H1 (cell line): ENCODE results near the gene MBNL2. TPM values are rescaled to one million over a fixed set of nuclear protein-coding genes. Genes with fewer than 3 reads are reported as not detected.

Experiments
- CHD2 ChIP-seq: IDR thresholded peaks from 2 replicates; pipeline ENCODE4 v1.6.1; 2012; ENCODE audit warnings: low read length, improper control_type of control experiment
- CREB1 ChIP-seq: IDR thresholded peaks from 2 replicates; pipeline ENCODE4 v1.6.1; 2012; ENCODE audit warnings: inconsistent platforms
- GABPA ChIP-seq: IDR thresholded peaks from 2 replicates; pipeline ENCODE4 v1.6.1; 2011; ENCODE audit warnings: mild to moderate bottlenecking, low read length, moderate library complexity, borderline replicate concordance; ENCODE audit not compliant: insufficient read depth
- NRF1 ChIP-seq: IDR thresholded peaks from 2 replicates; pipeline ENCODE4 v1.6.1; 2011; ENCODE audit warnings: mild to moderate bottlenecking, low read depth, low read length, improper control_type of control experiment
- POLR2AphosphoS5 ChIP-seq: IDR thresholded peaks from 2 replicates; pipeline ENCODE4 v1.6.1; 2011; ENCODE audit warnings: low read depth, low read length
- SAP30 ChIP-seq: fragments of 300-600 bp; sonication (generic); IDR thresholded peaks from 2 replicates; pipeline ENCODE4 v1.7.1; 2012; ENCODE audit warnings: low read length, moderate library complexity, mild to moderate bottlenecking, inconsistent platforms; ENCODE audit not compliant: insufficient read depth, insufficient replicate concordance
- SUZ12 ChIP-seq: fragments of 200-600 bp; sonication (generic); IDR thresholded peaks from 2 replicates; pipeline ENCODE4 v1.6.1; 2012; ENCODE audit warnings: mild to moderate bottlenecking, inconsistent platforms, low read length, moderate library complexity, mixed read lengths
- TAF1 ChIP-seq: IDR thresholded peaks from 2 replicates; pipeline ENCODE4 v1.6.1; 2011; ENCODE audit warnings: mild to moderate bottlenecking, low read depth, low read length
- polyA plus RNA-seq, 7 experiments: library from polyadenylated mRNA; depleted of rRNA in 3 of 7; stranded (reverse) in 5 of 7; unstranded in 2 of 7; fragments of >200 nt in 5 of 7; fragments of 200-250 nt in 2 of 7; gene quantifications; 1 replicate in 5 of 7; 2 replicates in 1 of 7; 4 replicates in 1 of 7; pipeline versions ENCODE4 v1.2.1 to v1.2.3, GENCODE V29; 2011 to 2013; ENCODE audit warnings: missing spikeins in 2 of 7, mixed read lengths in 2 of 7
- total RNA-seq: library from RNA; stranded (reverse); fragmentation: NEBNext Ultra II Directional; extraction: Animal tissue kit (Norgen Biotek cat#: 25700); gene quantifications from 2 replicates; pipeline ENCODE4 v1.2.1, GENCODE V29; 2021

MBNL2 gene
- total and polyA plus RNA-seq, 2 of the 8 experiments (the other 6 are each of a cell fraction or from before 2014, with no cell fraction given): 1.0 to 2.6 TPM

DNA sequence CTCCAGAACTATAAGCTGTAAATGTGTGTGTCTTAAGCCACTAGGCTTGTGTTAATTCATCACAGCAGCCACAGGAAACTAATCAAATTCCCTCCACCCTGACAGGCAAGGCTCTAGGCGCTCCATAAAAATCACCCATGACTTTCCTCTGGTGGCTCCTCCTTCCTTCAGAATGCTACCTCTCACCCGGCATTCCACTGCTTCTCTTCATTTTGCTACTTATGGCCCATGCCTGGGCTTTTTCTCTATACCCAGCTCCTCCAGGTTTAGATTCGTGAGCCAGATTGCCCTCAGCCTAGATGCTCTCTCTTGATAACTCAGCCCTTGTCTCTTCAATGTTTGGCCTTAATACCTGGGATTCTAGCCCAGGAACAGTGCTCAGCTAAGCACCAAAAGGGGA lies 36.4 kb upstream of the MBNL2 start (continued):
- no peak for TF ChIP-seq NRF1
- TF ChIP-seq CHD2: no peak
- no peak for TF ChIP-seq TAF1
- TF ChIP-seq SUZ12: no peak
- no peak for TF ChIP-seq CREB1
- no peak for TF ChIP-seq SAP30
- TF ChIP-seq GABPA: no peak
- no peak for TF ChIP-seq POLR2AphosphoS5
